Transverse colon (tissue), 4 donors: ENCODE data around the gene DDIAS. TPM values are rescaled to one million over a fixed set of nuclear protein-coding genes. Genes with fewer than 3 reads are reported as not detected.

Source experiments
- DNase-seq: peaks from one replicate; pipeline ENCODE4 v3.0.0-alpha.2; 2019
- H3K27ac ChIP-seq, 4 donors: fragments of 200-600 bp; sonication (generic); 2 replicates each; pipeline ENCODE4 v1.5.1; 2016 to 2018; ENCODE audit warnings: inconsistent platforms in 4 of 4
- H3K27me3 ChIP-seq: fragments of 200-600 bp; sonication (generic); 2 replicates; pipeline ENCODE4 v1.5.1; 2017; ENCODE audit warnings: inconsistent platforms
- H3K36me3 ChIP-seq, 4 donors: fragments of 200-600 bp; sonication (generic); 2 replicates each; pipeline ENCODE4 v1.5.1; 2017 to 2019; ENCODE audit warnings: inconsistent platforms in 4 of 4
- H3K4me1 ChIP-seq, 4 donors: fragments of 200-600 bp; sonication (generic); 2 replicates each; pipeline ENCODE4 v1.5.1; 2017 to 2020; ENCODE audit warnings: inconsistent platforms in 4 of 4
- H3K4me3 ChIP-seq, 4 donors: fragments of 200-600 bp; sonication (generic); 1 replicate in 1 of 4; 2 replicates in 3 of 4; pipeline versions ENCODE4 v1.5.1 to v1.6.1; 2017 to 2019; ENCODE audit warnings: inconsistent platforms in 4 of 4
- H3K9me3 ChIP-seq, 2 donors: fragments of 200-600 bp; sonication (generic); 2 replicates each; pipeline ENCODE4 v1.5.1; 2017 to 2019; ENCODE audit warnings: inconsistent platforms in 2 of 2
- EP300 ChIP-seq: sonication (generic); formaldehyde crosslinking; IDR thresholded peaks from one replicate; pipeline ENCODE4 v1.6.1; 2017; ENCODE audit warnings: antibody characterized with exemption, low read depth
- POLR2A ChIP-seq: fragments of 450-650 bp; IDR thresholded peaks from one replicate; pipeline ENCODE4 v1.6.1; 2016; ENCODE audit warnings: antibody characterized with exemption, mild to moderate bottlenecking, moderate library complexity
- POLR2AphosphoS5 ChIP-seq, 3 donors: sonication (generic); formaldehyde crosslinking; IDR thresholded peaks; one replicate each; pipeline ENCODE4 v1.6.1; 2016; ENCODE audit warnings: antibody characterized with exemption in 3 of 3
- WGBS, 2 donors: methylation state at CpG; one replicate each; pipeline ENCODE4 v1.1.5; 2018; ENCODE audit warnings: low coverage in 1 of 2; 5-methylcytosine and 5-hydroxymethylcytosine counted together
- in situ Hi-C, 4 donors: fragments of 200-750 bp; cut with MboI; loops; one replicate each; pipeline versions ENCODE4 v1.15.0 to v1.15.1; 2017; ENCODE audit warnings: low sequenced_read_pairs in 3 of 4, low pct_ligation_motif_present in 1 of 4, low pct_unique_long_range_greater_than_20kb in 1 of 4
- intact Hi-C: fragments of 100-400 bp; cut with DNase I; formaldehyde crosslinking; loops from one replicate; pipeline ENCODE4 v1.15.1; 2023; ENCODE audit warnings: low total_unique reads
- total RNA-seq, 4 donors: library from RNA; depleted of rRNA; stranded (reverse); fragments of >200 nt; gene quantifications; one replicate each; pipeline ENCODE4 v1.1.0, GENCODE V29; 2016
- TF ChIP-seq, protein P1 (sequence below), 5 experiments: fragments of 200-600 bp in 3 of 5; fragments of 450-650 bp in 2 of 5; sonication (generic) in 3 of 5; IDR thresholded peaks; 1 replicate in 2 of 5; 2 replicates in 3 of 5; pipeline ENCODE4 v1.5.1; 2016 to 2017; ENCODE audit warnings: antibody characterized with exemption in 5 of 5, inconsistent platforms in 3 of 5, mild to moderate bottlenecking in 2 of 5, moderate library complexity in 1 of 5

Gene DDIAS
- total RNA-seq, 4 donors from 2014 or later = 0.95 to 1.1 TPM; not detected in 2

DNA sequence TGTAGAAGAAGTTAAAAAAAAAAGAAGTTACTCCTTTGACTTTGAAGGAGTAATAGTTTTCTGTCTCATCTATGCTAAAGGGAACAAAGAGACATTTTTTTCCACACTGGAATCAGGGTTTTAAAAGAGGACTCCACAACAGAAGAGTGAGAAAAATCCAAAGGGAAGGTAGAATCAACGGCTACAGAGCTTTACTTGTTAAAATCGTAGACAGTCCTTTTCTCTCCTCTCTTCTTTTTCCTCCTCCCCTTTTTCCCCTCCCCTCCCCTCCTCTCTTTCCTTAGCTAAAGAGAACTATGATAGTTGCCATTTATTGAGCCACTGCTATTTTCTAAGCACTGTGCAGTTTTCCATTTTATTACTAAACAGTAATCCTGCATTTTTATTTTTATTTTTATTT lies 29.2 kb downstream of the DDIAS start:
- intact Hi-C loops (no loop called here), in situ Hi-C loops (no loop called here)
- no peak overlapping the region for H3K27ac ChIP-seq
- no peaks in the 10 kb centered on the region for H3K36me3 ChIP-seq
- no peaks in the 10 kb centered on the region for H3K27me3 ChIP-seq
- H3K4me1 ChIP-seq = no peaks in the 10 kb centered on the region
- no peaks in the 10 kb centered on the region for H3K9me3 ChIP-seq
- no peak overlapping the region for H3K4me3 ChIP-seq
- 74 to 83% methylated on average over 2 of the region's 2 CpGs for WGBS, 2 donors
- DNase-seq = no peak
- TF ChIP-seq EP300 (no peak), POLR2AphosphoS5 (IDR thresholded peaks at IDR 0.05) (no peak), POLR2A (no peak)
- TF ChIP-seq, protein P1, sequence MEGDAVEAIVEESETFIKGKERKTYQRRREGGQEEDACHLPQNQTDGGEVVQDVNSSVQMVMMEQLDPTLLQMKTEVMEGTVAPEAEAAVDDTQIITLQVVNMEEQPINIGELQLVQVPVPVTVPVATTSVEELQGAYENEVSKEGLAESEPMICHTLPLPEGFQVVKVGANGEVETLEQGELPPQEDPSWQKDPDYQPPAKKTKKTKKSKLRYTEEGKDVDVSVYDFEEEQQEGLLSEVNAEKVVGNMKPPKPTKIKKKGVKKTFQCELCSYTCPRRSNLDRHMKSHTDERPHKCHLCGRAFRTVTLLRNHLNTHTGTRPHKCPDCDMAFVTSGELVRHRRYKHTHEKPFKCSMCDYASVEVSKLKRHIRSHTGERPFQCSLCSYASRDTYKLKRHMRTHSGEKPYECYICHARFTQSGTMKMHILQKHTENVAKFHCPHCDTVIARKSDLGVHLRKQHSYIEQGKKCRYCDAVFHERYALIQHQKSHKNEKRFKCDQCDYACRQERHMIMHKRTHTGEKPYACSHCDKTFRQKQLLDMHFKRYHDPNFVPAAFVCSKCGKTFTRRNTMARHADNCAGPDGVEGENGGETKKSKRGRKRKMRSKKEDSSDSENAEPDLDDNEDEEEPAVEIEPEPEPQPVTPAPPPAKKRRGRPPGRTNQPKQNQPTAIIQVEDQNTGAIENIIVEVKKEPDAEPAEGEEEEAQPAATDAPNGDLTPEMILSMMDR (IDR thresholded peaks at IDR 0.05) = no peak

DNA sequence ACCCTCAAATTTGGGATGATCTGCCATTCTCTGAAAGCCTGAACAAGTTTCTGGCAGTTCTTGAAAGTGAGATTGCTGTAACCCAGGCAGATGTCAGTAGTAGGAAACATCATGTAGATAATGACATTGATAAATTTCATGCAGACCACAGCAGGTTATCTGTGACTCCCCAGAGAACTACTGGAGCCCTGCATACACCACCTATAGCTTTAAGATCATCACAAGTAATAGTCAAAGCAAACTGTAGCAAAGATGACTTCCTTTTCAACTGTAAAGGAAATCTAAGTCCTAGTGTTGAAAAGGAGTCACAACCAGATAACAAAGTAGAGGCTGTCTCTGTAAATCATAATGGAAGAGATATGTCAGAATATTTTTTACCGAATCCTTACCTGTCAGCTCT lies 31.0 kb downstream of the DDIAS start:
- DNase-seq = no peak
- intact Hi-C loops = no loop called here
- TF ChIP-seq POLR2A = no peak
- TF ChIP-seq, protein P1 (IDR thresholded peaks at IDR 0.05) = no peak
- TF ChIP-seq EP300 = no peak
- TF ChIP-seq POLR2AphosphoS5 (IDR thresholded peaks at IDR 0.05) = no peak
- Histone ChIP-seq H3K27ac (no peak overlapping the region), H3K36me3 (no peaks in the 10 kb centered on the region), H3K27me3 (no peaks in the 10 kb centered on the region), H3K4me1 (no peaks in the 10 kb centered on the region), H3K4me3 (no peak overlapping the region), H3K9me3 (no peaks in the 10 kb centered on the region)
- in situ Hi-C loops = no loop called here
- 91 to 93% methylated on average over 1 of the region's 1 CpG for WGBS, 2 donors

DNA sequence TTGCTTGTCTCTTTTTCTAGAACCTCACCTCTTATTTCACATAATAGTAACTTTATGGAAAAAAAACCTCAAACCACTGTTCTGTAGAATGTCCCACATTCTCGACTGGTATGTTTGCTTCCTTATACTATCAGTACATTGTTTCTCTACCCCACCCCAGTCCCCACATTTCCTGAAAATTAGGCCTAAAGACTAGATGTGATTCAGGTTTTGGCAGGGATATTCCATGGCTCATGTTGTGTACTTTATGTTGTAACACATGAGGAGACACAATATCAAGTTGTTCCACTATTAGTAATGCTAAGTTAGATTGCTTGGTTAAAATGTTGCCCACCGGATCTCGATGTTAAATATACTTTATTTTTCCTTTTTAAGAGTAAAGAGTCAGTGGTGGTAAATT lies 34.7 kb downstream of the DDIAS start:
- no peak overlapping the region for H3K4me3 ChIP-seq
- intact Hi-C loops = no loop called here
- 91 to 94% methylated on average over 3 of the region's 3 CpGs for WGBS, 2 donors
- no peaks in the 10 kb centered on the region for H3K36me3 ChIP-seq
- H3K27ac ChIP-seq = no peak overlapping the region
- DNase-seq = no peak
- no peaks in the 10 kb centered on the region for H3K4me1 ChIP-seq
- in situ Hi-C loops = no loop called here
- H3K27me3 ChIP-seq = no peaks in the 10 kb centered on the region
- TF ChIP-seq POLR2A (no peak), EP300 (no peak), POLR2AphosphoS5 (IDR thresholded peaks at IDR 0.05) (no peak)
- TF ChIP-seq, protein P1 (IDR thresholded peaks at IDR 0.05) = no peak
- no peaks in the 10 kb centered on the region for H3K9me3 ChIP-seq

DNA sequence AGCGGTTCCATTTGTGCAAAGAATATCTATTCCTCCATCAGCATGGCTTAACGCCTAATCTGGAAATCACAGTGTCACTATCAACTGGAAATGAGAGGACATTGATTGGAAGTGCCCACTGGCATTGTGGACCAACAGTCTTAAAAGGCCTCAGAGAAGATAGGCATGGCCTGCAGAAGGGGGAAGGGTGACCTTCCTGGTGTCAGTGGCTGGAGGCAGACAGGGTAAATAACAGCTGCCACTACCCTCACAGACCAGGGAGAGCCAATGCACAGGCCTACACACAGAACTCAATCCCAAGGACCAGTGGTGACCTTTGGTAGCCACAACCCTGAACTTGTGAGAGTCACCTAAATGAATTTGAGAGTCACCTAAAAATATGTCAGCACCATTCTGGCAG lies 36.0 kb downstream of the DDIAS start:
- Histone ChIP-seq H3K9me3 (no peaks in the 10 kb centered on the region), H3K4me3 (no peak overlapping the region), H3K27me3 (no peaks in the 10 kb centered on the region), H3K4me1 (no peaks in the 10 kb centered on the region), H3K27ac (no peak overlapping the region), H3K36me3 (no peaks in the 10 kb centered on the region)
- TF ChIP-seq, protein P1 (IDR thresholded peaks at IDR 0.05) = no peak
- TF ChIP-seq POLR2A = no peak
- TF ChIP-seq POLR2AphosphoS5 (IDR thresholded peaks at IDR 0.05) = no peak
- TF ChIP-seq EP300 = no peak
- 96 to 100% methylated on average over 1 to 2 of the region's 2 CpGs for WGBS, 2 donors
- DNase-seq = no peak
- in situ Hi-C loops (no loop called here), intact Hi-C loops (no loop called here)
